WTC11 (cell line): ENCODE data around the gene CEP44. TPM values are rescaled to one million over a fixed set of nuclear protein-coding genes. Genes with fewer than 3 reads are reported as not detected.

Experiments used
- ATAC-seq: fragments of 200-7000 bp; cut with Tn5 transposase; 2 replicates; pipeline ENCODE4 v1.10.0; 2021; ENCODE audit warnings: mild to moderate bottlenecking, moderate library complexity
- Bru-seq: library from RNA; stranded (reverse); fragments of 400-500 nt; gene quantifications from one replicate; lab custom pipeline; 2021; lab: Mats Ljungman, UMichigan
- CTCF ChIA-PET: fragments of 300-600 bp; sonication (Branson Sonifier 250); formaldehyde crosslinking; loops from one replicate; lab custom pipeline; 2021; ENCODE audit warnings: antibody characterized with exemption; lab: Charles Lee
- POLR2A ChIA-PET: fragments of 350-600 bp; sonication (Branson Sonifier 250); formaldehyde crosslinking; loops from one replicate; lab custom pipeline; 2021; ENCODE audit warnings: antibody characterized with exemption; lab: Charles Lee
- DNase-seq: peaks from one replicate; pipeline ENCODE4 v3.0.0; 2021; ENCODE audit warnings: low spot score
- H3K27ac Mint-ChIP-seq: 2 replicates; pipeline ENCODE4 v1.8.0; 2021; ENCODE audit warnings: mixed read lengths
- H3K27me3 Mint-ChIP-seq: 2 replicates; pipeline ENCODE4 v1.8.0; 2021; ENCODE audit warnings: low read depth, mild to moderate bottlenecking, moderate library complexity, mixed read lengths
- H3K36me3 Mint-ChIP-seq: 2 replicates; pipeline ENCODE4 v1.8.0; 2021; ENCODE audit warnings: mixed read lengths
- H3K4me1 Mint-ChIP-seq: 2 replicates; pipeline ENCODE4 v1.8.0; 2022; ENCODE audit warnings: mixed read lengths
- H3K4me3 Mint-ChIP-seq: 2 replicates; pipeline ENCODE4 v1.8.0; 2021; ENCODE audit warnings: mild to moderate bottlenecking, moderate library complexity, mixed read lengths
- H3K9me3 Mint-ChIP-seq: 2 replicates; pipeline ENCODE4 v1.8.0; 2021; ENCODE audit warnings: mixed read lengths
- AR ChIP-seq: fragments of 250-450 bp; sonication (Bioruptor Pico); IDR thresholded peaks from 2 replicates; pipeline ENCODE4 v1.9.0; 2021; ENCODE audit warnings: mild to moderate bottlenecking
- E2F4 ChIP-seq: sonication (generic); formaldehyde crosslinking; IDR thresholded peaks from 2 replicates; pipeline ENCODE4 v1.8.1; 2022; ENCODE audit warnings: low read depth, mild to moderate bottlenecking, moderate library complexity, missing genetic modification reagents, borderline replicate concordance
- FOXK1 ChIP-seq: sonication (generic); formaldehyde crosslinking; IDR thresholded peaks from 2 replicates; pipeline ENCODE4 v1.8.0; 2022; ENCODE audit warnings: mild to moderate bottlenecking, moderate library complexity, missing genetic modification reagents
- FOXP1 ChIP-seq: sonication (generic); formaldehyde crosslinking; IDR thresholded peaks from 2 replicates; pipeline ENCODE4 v1.8.0; 2022; ENCODE audit warnings: missing genetic modification reagents, mild to moderate bottlenecking, moderate library complexity, borderline replicate concordance
- FOXP4 ChIP-seq: sonication (generic); formaldehyde crosslinking; IDR thresholded peaks from 2 replicates; pipeline ENCODE4 v1.8.0; 2022; ENCODE audit warnings: mild to moderate bottlenecking, missing genetic modification reagents
- GABPB1 ChIP-seq: sonication (generic); formaldehyde crosslinking; IDR thresholded peaks from 2 replicates; pipeline ENCODE4 v1.8.1; 2023; ENCODE audit warnings: mild to moderate bottlenecking, missing genetic modification reagents
- JUN ChIP-seq: sonication (generic); formaldehyde crosslinking; IDR thresholded peaks from 2 replicates; pipeline ENCODE4 v1.8.0; 2023; ENCODE audit warnings: mild to moderate bottlenecking, missing genetic modification reagents
- MAX ChIP-seq: sonication (generic); formaldehyde crosslinking; IDR thresholded peaks from 2 replicates; pipeline ENCODE4 v1.8.0; 2022; ENCODE audit warnings: mild to moderate bottlenecking, missing genetic modification reagents
- MYBL2 ChIP-seq: sonication (generic); formaldehyde crosslinking; IDR thresholded peaks from 2 replicates; pipeline ENCODE4 v1.8.1; 2023; ENCODE audit warnings: mild to moderate bottlenecking, moderate library complexity, missing genetic modification reagents
- NFATC4 ChIP-seq: fragments of 250-450 bp; sonication (Bioruptor Pico); IDR thresholded peaks from 2 replicates; pipeline ENCODE4 v1.9.0; 2021; ENCODE audit warnings: mild to moderate bottlenecking
- NR3C1 ChIP-seq: sonication (generic); formaldehyde crosslinking; conservative IDR thresholded peaks from 2 replicates; pipeline ENCODE4 v1.8.1; 2023; ENCODE audit warnings: low read depth, mild to moderate bottlenecking, missing genetic modification reagents
- RORB ChIP-seq: fragments of 250-450 bp; sonication (Bioruptor Pico); IDR thresholded peaks from 2 replicates; pipeline ENCODE4 v1.9.0; 2021; ENCODE audit warnings: mild to moderate bottlenecking
- TEAD1 ChIP-seq: sonication (generic); formaldehyde crosslinking; IDR thresholded peaks from 2 replicates; pipeline ENCODE4 v1.8.0; 2022; ENCODE audit warnings: mild to moderate bottlenecking, missing genetic modification reagents
- TEAD4 ChIP-seq: sonication (generic); formaldehyde crosslinking; IDR thresholded peaks from 2 replicates; pipeline ENCODE4 v1.8.0; 2022; ENCODE audit warnings: mild to moderate bottlenecking, missing genetic modification reagents
- USF1 ChIP-seq: sonication (generic); formaldehyde crosslinking; IDR thresholded peaks from 2 replicates; pipeline ENCODE4 v1.8.0; 2022; ENCODE audit warnings: mild to moderate bottlenecking, missing genetic modification reagents
- ZBTB21 ChIP-seq: sonication (generic); formaldehyde crosslinking; IDR thresholded peaks from 2 replicates; pipeline ENCODE4 v1.8.1; 2023; ENCODE audit warnings: mild to moderate bottlenecking, missing genetic modification reagents, borderline replicate concordance
- ZBTB43 ChIP-seq: sonication (generic); formaldehyde crosslinking; IDR thresholded peaks from 2 replicates; pipeline ENCODE4 v1.8.1; 2023; ENCODE audit warnings: mild to moderate bottlenecking, missing genetic modification reagents
- ZNF232 ChIP-seq: sonication (generic); formaldehyde crosslinking; IDR thresholded peaks from 2 replicates; pipeline ENCODE4 v1.8.0; 2022; ENCODE audit warnings: mild to moderate bottlenecking, missing genetic modification reagents
- ZNF317 ChIP-seq: sonication (generic); formaldehyde crosslinking; IDR thresholded peaks from 2 replicates; pipeline ENCODE4 v1.8.1; 2023; ENCODE audit warnings: low read depth, mild to moderate bottlenecking, moderate library complexity, missing genetic modification reagents, borderline replicate concordance
- ZNF425 ChIP-seq: fragments of 250-450 bp; sonication (Bioruptor Pico); conservative IDR thresholded peaks from 2 replicates; pipeline ENCODE4 v1.9.0; 2021; ENCODE audit warnings: mild to moderate bottlenecking
- long read RNA-seq, 3 experiments: library from RNA in 1 of 3; library from capped mRNA in 1 of 3; library from polyadenylated mRNA in 1 of 3; unstranded in 2 of 3; stranded (forward) in 1 of 3; transcript quantifications; one replicate each; pipeline ENCODE4 v2.0.0, GENCODE V29; 2021
- total RNA-seq: library from RNA; stranded (reverse); gene quantifications from 3 replicates; pipeline ENCODE4 v1.2.3, GENCODE V29; 2021

Gene CEP44
- total RNA-seq: 17.9 to 21.6 TPM (median 19.8 TPM) in 3 replicates
- percentile 80 among the genes with signal in this experiment for Bru-seq, nascent RNA
- long read RNA-seq, experiment 1, full-length matches to known transcripts: 15 of 74 reads
- long read RNA-seq, experiment 1, partial matches to known transcripts: 20 of 74 reads
- long read RNA-seq, experiment 1, other reads (novel, unspliced or antisense): 39 of 74 reads
- long read RNA-seq, experiment 2, partial matches to known transcripts: 2 of 21 reads
- long read RNA-seq, experiment 2, other reads (novel, unspliced or antisense): 19 of 21 reads
- long read RNA-seq, experiment 3, partial matches to known transcripts: 5 of 5 reads
- long read RNA-seq, experiment 3, other reads (novel, unspliced or antisense): 0 of 5 reads

- POLR2A ChIA-PET: interaction anchor here (0.8 to 1.0 kb wide), 2 partner anchors 28 to 32 kb away, joined by 3 to 9 read pairs; no protein-coding TSS in a partner anchor
- CTCF ChIA-PET: no interaction called here
- DNase-seq: peak; percentile 64
- Mint-ChIP-seq H3K4me3 (peak within 1 kb of the TSS; percentile 98), H3K27me3 (no peaks in the 10 kb centered on the region), H3K27ac (peak within 1 kb of the TSS; percentile 100), H3K4me1 (peaks cover 15% of the 10 kb centered on the region), H3K36me3 (no peaks in the 10 kb centered on the region), H3K9me3 (no peaks in the 10 kb centered on the region)
- peak; percentile 75 for ATAC-seq
- TF ChIP-seq NFATC4 (CRISPR knock-in tag): no peak
- TF ChIP-seq NR3C1 (CRISPR knock-in tag): no peak
- TF ChIP-seq ZNF232 (CRISPR knock-in tag): peak; percentile 67; the same call in 1 of the 2 replicates
- no peak for TF ChIP-seq E2F4 (CRISPR knock-in tag)
- no peak for TF ChIP-seq USF1
- TF ChIP-seq JUN (CRISPR knock-in tag): no peak
- TF ChIP-seq TEAD4 (CRISPR knock-in tag): no peak
- TF ChIP-seq GABPB1 (CRISPR knock-in tag): peak; percentile 82
- 0 out of 2 replicates have a peak, but pooled peaks have one; percentile 44 for TF ChIP-seq FOXP4 (CRISPR knock-in tag)
- no peak for TF ChIP-seq AR (CRISPR knock-in tag)
- peak; percentile 13; the same call in 1 of the 2 replicates for TF ChIP-seq TEAD1 (CRISPR knock-in tag)
- TF ChIP-seq RORB (CRISPR knock-in tag): no peak
- peak; percentile 87 for TF ChIP-seq MAX (CRISPR knock-in tag)
- TF ChIP-seq ZNF317 (CRISPR knock-in tag): 0 out of 2 replicates have a peak, but pooled peaks have one; percentile 8
- TF ChIP-seq MYBL2: peak; percentile 93
- TF ChIP-seq ZBTB43 (CRISPR knock-in tag): no peak
- no peak for TF ChIP-seq ZNF425 (CRISPR knock-in tag)
- peak; percentile 99 for TF ChIP-seq FOXK1 (CRISPR knock-in tag)
- TF ChIP-seq ZBTB21 (CRISPR knock-in tag): no peak
- peak; percentile 20 for TF ChIP-seq FOXP1
Observed at GRCh38 chr4:174283507-174284471, at the start of gene CEP44, which contains the start of gene FBXO8. TSS of gene CEP44 (plus strand) at chr4:174283911. CDS start at chr4:174299122, 15,211 bp downstream. TSS of gene FBXO8 (minus strand) at chr4:174283667. CDS start at chr4:174263092, 20,575 bp downstream.
